T-helper 1 cell (primary cell): Measurements from ENCODE around the gene EGFR.

ENCODE experiments used
- DNase-seq, 5 donors: peaks; one replicate each; pipeline ENCODE4 v3.0.0-alpha.2; 2012 to 2020

EGFR gene

GRCh38 chr7:55231736-55232280 is 213.0 kb downstream of the EGFR start:
- no peak for DNase-seq

GRCh38 chr7:55233001-55233400 is 214.2 kb downstream of the EGFR start:
- no peak for DNase-seq

DNA sequence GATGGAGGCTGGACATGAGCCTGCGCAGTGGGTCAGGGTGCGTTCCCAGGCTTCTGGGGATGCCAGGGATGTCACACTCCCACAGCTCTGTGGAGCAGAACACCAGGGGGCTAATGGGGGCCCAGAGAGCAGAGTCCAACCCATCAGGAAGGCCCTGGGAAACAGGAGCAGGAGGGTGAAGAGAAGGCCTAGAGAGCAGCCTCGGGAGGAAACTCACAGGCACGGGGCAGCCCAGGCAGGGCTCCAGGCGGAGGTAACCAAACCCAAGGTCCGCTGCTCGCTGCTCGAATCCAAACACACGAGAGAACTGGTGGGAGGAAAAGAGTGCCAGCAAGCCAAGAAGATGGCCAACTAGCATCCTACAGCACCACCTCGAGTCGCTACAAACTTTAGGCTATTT is 215.6 kb downstream of the EGFR start:
- no peak for DNase-seq

DNA sequence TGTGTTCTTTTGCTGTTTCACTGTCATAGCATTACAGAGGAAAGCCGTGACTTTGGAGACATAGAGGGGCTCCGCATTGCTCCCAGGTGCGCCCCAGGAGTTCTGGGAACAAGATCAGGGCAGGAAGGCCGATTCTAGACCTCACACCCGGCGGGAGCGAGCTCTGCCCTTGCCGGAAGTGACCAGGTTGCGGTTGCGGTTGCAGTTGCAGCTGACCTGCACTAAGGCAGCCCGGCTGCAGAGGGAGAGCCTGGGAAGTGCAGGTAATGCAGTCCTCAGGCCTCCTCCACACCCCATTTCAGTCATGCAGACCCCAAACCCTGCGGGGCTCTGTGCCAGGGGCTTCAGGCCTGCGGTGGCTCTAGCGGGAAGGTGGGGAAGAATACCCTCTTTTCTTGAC is 216.3 kb downstream of the EGFR start:
- no peak for DNase-seq

- no peak for DNase-seq
Observed at GRCh38 chr7:55235801-55236200, 217.0 kb downstream of the EGFR start.

DNA sequence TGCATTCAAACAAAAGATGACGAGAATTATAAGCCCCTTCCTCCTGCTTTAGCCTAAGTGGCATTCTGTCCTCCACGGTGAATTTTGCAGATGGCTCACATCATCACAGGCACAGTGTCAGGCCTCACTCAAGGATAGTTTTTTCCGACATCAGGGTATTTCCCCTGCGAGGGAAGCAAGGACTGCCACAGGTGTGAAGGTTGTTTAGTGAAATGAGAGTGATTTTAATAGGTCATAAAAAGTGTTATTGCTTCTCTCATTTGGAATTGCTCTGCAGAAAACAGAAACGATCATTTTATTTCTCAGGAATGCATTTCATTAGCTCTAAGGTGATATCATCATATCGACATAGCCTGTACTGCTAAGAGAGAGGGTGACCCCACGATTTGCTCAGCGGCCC is 217.7 kb downstream of the EGFR start:
- DNase-seq, result no peak

- no peak for DNase-seq
Observed at GRCh38 chr7:55237156-55237893, 218.5 kb downstream of the EGFR start.

GRCh38 chr7:55239406-55239805 is 220.6 kb downstream of the EGFR start:
- DNase-seq, result no peak

DNA sequence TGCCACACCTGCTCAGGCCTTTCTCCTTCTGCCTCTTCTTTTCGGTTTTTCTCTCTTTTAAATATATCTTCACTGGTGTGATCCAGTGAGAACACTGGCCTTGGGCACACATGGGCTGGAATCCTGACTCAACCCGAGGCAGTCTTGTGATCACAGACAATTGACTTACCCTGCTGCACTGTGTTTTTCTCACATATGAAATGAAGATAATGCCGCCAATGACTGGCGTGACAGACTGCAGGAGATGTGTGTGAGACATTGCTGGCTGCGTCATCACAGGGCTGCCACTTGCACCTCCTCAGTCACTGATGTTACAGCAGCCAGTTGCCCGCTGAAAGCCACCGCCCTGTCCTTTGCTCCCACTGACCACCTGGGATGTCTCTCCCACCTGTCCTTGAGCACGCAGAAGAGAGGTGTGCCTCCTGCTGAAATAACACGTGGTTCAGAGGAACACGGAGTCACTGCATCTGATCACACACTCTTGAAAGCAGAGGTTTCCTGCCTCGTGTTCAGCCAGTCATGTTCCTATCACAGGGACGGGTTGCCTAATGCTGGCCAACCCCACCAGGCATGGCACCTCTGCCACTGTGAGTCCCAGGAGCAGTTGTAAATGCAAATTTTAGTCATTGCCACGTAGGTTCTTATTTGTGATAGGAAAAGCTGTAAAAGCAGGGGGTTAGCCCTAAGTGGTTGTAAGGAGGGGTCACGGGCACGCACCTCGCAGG is 221.8 kb downstream of the EGFR start:
- no peak for DNase-seq

DNA sequence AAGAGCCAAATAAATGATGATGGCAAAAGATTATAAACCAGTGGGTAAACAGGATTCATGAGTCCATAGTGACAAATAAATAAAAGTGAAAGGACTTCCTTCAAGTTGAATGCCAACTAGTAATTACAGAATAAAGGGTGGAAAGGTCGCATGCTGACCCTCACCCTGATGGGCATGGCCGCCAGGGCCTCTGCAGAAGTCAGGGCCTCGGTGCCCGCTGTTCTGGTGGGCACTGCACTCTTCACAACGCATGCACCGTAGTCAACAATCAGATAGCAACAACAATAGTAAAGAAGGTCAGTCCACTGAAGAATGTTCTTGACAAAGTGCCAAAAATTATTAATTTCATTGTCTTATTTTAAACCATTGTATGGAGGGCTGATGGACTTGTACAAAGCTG is 223.1 kb downstream of the EGFR start:
- DNase-seq, result no peak

DNA sequence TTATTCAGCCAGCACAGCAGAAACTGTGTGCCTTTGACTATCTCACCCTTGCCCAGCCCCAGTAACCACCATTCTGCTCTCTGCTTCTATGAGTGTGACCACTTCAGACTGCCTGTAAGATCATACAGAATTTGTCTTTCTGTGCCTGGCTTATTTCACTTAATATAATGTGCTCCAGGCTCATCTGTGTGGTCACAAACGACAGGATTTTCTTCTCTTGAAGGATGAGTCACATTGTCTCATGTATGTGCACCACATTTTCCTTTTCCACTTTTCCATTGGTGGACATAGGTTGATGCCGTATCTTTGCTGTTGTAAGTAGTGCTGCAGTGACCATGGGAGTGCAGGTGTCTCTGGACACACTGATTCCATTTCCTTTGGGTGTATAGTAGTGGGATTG is 223.8 kb downstream of the EGFR start:
- no peak for DNase-seq

- no peak for DNase-seq
Observed at GRCh38 chr7:55244006-55244745, 225.4 kb downstream of the EGFR start.

DNA sequence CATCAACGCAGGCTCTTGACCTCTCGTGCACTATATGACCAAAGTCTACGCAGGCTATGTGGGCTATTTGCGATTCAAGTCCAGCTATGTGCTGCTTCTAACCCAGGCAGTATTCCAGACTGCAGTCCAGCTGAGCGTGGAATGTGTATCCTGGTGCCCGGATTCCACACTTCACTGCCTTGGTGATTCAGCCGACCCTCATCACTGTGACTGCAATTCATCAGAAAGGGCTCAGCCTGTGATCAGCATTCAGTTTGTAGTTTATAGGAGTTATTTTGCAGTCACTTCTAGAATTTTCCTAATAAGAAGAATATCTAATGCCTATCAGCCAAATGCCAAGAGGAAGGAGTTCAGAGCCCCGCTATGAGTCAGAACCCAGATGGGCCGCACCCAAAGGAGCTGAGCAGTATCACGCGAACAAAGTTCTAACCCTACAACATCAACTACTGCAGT is 226.5 kb downstream of the EGFR start:
- no peak for DNase-seq

GRCh38 chr7:55246171-55246570 is 227.4 kb downstream of the EGFR start:
- no peak for DNase-seq

DNA sequence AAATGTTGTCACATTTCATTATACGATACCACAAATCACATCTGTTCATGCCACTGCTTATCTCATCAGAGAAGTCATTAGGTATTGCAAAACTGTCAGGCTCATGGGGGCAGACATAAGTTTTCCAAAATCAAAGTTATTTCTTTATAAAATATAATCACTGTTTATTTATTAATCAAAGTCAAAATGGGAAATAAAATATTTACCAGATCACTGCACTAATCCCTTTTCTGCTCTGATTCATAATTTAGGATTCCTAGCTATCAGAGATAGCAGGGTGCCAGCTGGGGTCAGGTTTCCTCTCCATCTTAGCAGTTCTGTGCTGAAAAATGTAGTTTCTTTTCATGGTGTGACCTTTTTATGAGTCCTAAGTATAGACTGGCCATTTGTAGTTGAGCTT is 228.6 kb downstream of the EGFR start:
- DNase-seq, result no peak

DNA sequence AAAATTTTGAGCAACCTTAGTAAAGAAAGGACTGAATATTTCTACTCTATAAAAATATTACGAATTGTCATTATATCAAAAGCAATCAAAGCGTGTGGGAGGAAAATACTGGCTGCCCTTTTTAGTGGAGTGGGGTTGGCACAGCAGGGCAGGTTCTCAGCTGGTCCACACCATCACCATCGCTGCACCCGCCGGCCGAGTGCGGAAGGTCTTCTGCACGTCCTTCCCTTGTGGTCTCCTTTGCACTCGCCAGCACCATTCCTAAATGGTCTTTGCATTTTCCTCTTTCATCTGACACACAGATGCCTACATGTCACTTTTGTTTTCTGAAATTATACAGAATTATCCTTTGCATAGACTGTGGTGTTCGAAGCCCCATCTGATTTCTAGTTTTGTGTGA is 229.7 kb downstream of the EGFR start:
- DNase-seq, result no peak

DNA sequence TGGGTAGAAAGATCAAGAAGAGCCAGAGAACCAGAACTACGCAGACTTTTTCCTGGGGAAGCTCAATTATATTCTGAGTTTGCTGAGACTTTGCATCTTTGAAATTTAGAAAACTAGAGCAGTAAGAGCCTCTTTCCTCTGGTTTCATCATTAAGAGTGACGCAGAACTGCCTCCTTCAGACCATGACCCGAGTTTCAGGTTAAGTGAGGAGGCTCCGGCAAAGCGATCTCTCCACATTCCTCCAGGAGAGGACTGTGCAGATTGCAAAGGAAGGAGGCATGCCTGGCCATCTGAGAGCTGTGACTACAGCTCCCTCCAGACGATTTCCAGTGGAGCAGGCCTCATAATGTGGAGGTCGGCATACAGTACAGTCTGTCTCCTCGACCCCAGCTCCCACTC is 230.5 kb downstream of the EGFR start:
- DNase-seq, result no peak

DNA sequence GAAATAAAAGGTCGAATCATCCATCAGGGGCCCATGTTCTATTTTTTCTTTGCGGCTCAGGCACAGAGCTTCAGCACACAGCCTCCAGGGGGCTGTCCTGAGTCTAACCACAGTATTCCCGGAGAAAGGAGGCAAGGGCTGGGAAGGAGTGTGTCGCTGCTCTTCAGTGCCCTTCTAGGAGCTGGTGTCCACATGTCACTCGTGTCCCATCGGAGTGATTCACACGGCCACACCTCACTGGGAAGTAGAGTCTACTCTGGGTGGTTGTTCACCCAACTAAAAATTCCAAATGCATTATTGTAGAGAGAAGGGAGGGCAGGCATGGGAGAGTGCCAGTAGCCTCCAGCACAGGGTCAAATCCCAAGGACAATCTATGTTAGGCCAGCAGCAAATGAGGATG is 231.5 kb downstream of the EGFR start:
- no peak for DNase-seq

DNA sequence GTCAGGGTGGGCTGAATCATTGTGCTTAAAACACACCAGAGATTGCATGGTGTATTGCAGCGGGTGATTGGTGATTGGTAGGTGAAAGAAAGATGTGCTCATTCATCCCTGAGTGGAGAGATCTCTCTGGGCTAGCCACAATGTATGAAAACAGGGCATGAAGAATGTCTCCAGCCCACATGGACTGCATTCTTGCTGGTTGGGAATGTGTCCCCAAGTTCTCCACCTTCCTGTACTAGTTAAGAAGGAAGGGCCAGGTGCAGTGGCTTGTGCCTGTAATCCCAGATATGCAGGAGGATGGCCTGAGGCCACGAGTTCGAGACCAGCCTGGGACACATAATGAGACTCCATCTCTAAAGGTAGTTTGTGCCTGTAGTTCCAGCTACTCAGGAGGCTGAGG is 232.5 kb downstream of the EGFR start:
- DNase-seq, result no peak

- no peak for DNase-seq
Observed at GRCh38 chr7:55251911-55252310, 233.1 kb downstream of the EGFR start.

- DNase-seq, result no peak
Observed at GRCh38 chr7:55252386-55252785, 233.6 kb downstream of the EGFR start.

- no peak for DNase-seq
Observed at GRCh38 chr7:55253188-55253587, 234.4 kb downstream of the EGFR start.

GRCh38 chr7:55254242-55254595 is 235.4 kb downstream of the EGFR start:
- DNase-seq, result no peak
